Epithelial cell of alveolus of lung (primary cell): ENCODE results near the gene KLRF1. TPM values are rescaled to one million over a fixed set of nuclear protein-coding genes. Genes with fewer than 3 reads are reported as not detected.

ENCODE experiments used
- total RNA-seq: library from RNA; depleted of rRNA; stranded (reverse); fragments of >200 nt; gene quantifications from 2 replicates; pipeline ENCODE4 v1.2.1, GENCODE V29; 2015

The KLRF1 gene, protein sequence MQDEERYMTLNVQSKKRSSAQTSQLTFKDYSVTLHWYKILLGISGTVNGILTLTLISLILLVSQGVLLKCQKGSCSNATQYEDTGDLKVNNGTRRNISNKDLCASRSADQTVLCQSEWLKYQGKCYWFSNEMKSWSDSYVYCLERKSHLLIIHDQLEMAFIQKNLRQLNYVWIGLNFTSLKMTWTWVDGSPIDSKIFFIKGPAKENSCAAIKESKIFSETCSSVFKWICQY
- total RNA-seq, result not detected in 2 replicates

DNA sequence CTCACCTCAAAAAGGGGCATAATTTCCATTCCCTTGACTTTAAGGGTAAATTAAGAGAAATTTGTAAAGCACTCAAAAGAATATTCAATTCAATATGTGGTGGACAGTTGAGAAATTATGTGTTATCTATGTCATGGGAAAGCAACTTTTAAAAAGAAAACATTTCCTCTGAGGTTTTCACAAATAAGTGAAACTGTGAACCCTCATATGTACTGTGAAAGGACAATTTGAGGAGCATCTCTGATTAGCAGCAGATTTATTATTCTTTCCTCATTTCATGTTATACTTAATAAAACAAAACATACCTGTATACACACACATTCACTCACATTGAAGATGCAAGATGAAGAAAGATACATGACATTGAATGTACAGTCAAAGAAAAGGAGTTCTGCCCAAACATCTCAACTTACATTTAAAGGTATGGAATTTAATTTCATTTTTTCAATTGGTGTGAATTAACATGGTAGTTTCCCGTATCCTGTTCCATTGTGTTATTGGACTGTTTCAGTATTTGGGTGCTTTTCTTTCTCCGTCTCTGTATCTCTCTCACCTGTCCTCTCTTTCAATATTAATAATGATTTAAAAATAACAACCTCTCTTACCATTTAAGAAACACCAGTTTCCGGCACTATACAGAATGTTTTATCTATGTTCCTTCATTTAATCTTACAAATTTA is at the start of gene KLRF1:
Gene KLRF1, plus strand, starts transcription at position 273 of the 680 bp plus-strand sequence. Its CDS starts 64 bp downstream, at position 337.

DNA sequence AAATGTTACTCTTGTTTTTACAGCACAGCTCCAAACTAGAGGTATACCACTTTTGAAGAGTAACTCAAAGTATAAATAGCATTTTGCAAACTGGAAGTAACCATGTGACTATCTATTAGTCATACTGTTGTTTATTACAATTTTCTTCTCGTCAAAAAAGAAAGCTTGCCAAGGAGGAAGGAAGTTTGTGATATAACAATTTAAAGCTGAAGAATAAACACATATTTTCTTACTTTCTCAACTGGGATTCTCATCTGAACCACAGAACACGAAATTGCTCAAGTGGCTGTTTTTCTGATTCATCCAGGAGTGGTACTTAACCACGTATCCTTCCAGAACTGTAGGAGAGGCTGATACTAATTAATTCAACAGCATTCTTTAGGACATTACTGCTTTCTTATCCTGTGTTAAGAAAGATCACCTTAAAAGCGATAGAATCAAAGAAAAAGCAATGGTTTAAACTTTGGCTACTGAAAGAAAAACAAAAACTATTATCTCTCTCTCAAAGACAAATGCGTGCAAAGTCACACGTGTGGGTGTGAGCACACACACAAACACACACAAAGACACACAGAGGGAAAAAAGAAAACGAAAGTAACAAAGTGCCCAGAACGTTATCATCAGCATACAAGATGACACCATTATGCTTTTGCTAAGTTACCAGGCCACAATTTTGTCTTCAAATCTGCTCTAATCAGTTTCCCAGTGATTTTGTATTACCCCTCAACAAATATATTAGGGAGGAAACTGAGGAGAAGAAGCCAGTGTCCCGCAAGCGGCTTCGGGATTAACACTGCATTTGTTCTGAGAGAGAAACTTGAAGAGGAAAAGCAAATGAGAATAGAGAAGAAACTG is 42.3 kb downstream of the KLRF1 start, which contains the start of gene CLEC2B:
Gene CLEC2B, minus strand, starts transcription at position 48 of the 855 bp plus-strand sequence.

DNA sequence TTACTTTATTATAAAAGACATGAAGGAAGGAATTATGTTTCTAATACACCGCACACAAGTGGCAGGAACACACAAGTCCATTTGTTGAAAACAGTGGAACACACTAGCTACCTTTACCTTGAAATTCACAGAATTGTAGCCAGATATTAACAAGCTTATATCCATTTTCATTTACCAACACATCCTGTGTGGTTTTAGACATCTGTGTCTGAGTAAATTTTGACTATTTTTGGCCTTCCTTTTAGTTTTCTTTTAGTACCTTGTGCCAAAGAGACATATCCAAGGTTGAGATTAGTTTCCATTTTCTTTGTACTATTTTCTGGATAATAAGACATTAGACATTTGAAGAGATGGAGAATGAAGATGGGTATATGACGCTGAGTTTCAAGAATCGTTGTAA is 54.0 kb downstream of the KLRF1 start, which contains the start of gene KLRF2:
Gene KLRF2, plus strand, starts transcription at position 244 of the 400 bp plus-strand sequence. Its CDS starts 107 bp downstream, at position 351.

Other genes starting within 250 kb of the KLRF1 start
- gene KLRB1, start 219.6 kb upstream of the KLRF1 start, total RNA-seq, result not detected in 2 replicates
- 2.1 and 3.0 TPM in 2 replicates for gene CLEC2D, start 157.8 kb upstream of the KLRF1 start, total RNA-seq
- gene CLECL1, start 94.4 kb upstream of the KLRF1 start, total RNA-seq, result not detected in 2 replicates
- gene CD69, start 66.6 kb upstream of the KLRF1 start, total RNA-seq, result 0.08 and 1.0 TPM in 2 replicates
- 8.6 and 9.8 TPM in 2 replicates for gene CLEC2B, start 41.9 kb downstream of the KLRF1 start, total RNA-seq
- not detected in 2 replicates for gene KLRF2, start 54.0 kb downstream of the KLRF1 start, total RNA-seq
- gene CLEC2A, start 104.9 kb downstream of the KLRF1 start, total RNA-seq, result not detected in 2 replicates
- gene CLEC12A, start 143.9 kb downstream of the KLRF1 start, total RNA-seq, result not detected in 2 replicates
- gene CLEC1B, start 171.6 kb downstream of the KLRF1 start, total RNA-seq, result not detected in 2 replicates
- gene CLEC12B, start 183.1 kb downstream of the KLRF1 start, total RNA-seq, result not detected in 2 replicates
- gene CLEC9A, start 203.2 kb downstream of the KLRF1 start, total RNA-seq, result not detected in 2 replicates